Activated T-cell treated with anti-CD3 and anti-CD28 coated beads, Interleukin-2, amount 50 U/mL, for 24 hours (primary cell): ENCODE data around the gene DAB2.
"Not testable (repeated sequence)": the region's sequence is repeated elsewhere in the genome, so short reads cannot be mapped to it uniquely, and the experiment has no call there.

Experiments
- DNase-seq: peaks from one replicate; pipeline ENCODE4 v3.0.0-alpha.2; 2020
- H3K27ac Mint-ChIP-seq: 2 replicates; pipeline ENCODE4 v1.8.0; 2020; ENCODE audit warnings: mild to moderate bottlenecking, mixed read lengths
- H3K27me3 Mint-ChIP-seq: 2 replicates; pipeline ENCODE4 v1.8.0; 2020; ENCODE audit warnings: mixed read lengths
- H3K36me3 Mint-ChIP-seq: 2 replicates; pipeline ENCODE4 v1.8.0; 2020; ENCODE audit warnings: low read depth, mixed read lengths
- H3K4me1 Mint-ChIP-seq: 2 replicates; pipeline ENCODE4 v1.8.0; 2020; ENCODE audit warnings: low read depth, mixed read lengths
- H3K4me3 Mint-ChIP-seq: 2 replicates; pipeline ENCODE4 v1.8.0; 2020; ENCODE audit warnings: mild to moderate bottlenecking, moderate library complexity, mixed read lengths
- H3K9me3 Mint-ChIP-seq: 2 replicates; pipeline ENCODE4 v1.8.0; 2020; ENCODE audit warnings: mixed read lengths

Gene DAB2

DNA sequence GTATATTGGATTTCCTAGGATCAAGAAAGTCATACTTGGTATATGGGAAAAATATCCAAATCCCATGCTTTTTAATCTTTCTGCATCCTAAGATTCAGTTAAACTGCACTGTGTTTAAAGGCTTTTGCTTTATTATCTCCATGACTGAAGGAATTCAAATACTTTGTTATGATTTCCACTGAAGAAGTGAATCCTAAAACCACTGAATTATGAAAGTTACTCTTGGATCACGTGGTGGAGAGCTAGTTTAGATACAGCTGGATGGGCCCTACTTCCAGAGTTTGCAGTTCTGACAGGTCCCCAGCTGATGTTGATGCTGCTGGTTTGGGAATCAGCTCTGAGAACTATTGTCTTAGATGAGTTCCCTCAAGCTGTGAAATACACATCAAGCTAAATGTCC is 5.0 kb downstream of the DAB2 start:
- DNase-seq = no peak
- Mint-ChIP-seq H3K9me3 (no peaks in the 10 kb centered on the region), H3K4me1 (peaks cover 5% of the 10 kb centered on the region), H3K27ac (no peak overlapping the region), H3K36me3 (no peaks in the 10 kb centered on the region), H3K27me3 (peaks cover 31% of the 10 kb centered on the region), H3K4me3 (no peak overlapping the region)

DNA sequence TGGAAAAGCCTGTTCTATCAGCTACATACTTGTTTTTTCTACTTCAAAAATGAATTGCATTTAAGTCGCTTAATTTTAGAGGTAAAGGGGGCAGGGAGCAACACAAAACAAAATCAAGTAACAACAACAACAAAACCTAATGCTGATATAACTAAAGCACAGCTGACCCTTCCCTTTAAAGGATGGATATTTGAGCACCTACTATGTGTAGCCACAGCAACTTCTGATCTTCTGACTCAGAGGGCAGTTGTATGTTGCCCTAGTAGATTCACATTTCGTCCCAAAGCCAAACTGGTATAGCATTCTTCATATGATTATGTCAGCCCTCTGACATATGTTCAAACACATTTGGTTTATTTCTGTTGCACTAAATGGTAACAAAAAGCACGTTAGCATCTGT is 6.8 kb downstream of the DAB2 start:
- Mint-ChIP-seq H3K9me3 (no peaks in the 10 kb centered on the region), H3K36me3 (no peaks in the 10 kb centered on the region), H3K4me3 (no peak overlapping the region), H3K4me1 (no peaks in the 10 kb centered on the region), H3K27me3 (peaks cover 13% of the 10 kb centered on the region), H3K27ac (no peak overlapping the region)
- no peak for DNase-seq

DNA sequence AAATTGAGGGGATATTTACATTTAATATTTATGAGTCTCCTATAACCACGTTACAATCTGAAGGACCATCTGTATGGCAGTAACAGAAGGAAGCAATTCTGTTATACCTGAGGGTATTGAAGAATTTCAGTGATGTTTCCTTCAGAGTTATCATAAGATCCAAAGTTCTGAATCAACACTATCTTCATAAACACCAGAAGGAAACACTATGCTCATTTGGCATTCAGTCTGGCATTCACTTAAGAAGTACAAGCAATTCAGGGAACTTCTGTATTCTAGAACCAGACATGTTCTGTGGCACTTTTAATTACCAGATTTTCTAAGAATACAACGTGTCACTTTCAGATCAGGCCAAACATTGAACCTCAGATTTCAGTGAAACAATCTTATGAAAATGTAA is 9.6 kb downstream of the DAB2 start:
- Mint-ChIP-seq H3K4me1 (no peaks in the 10 kb centered on the region), H3K27me3 (peaks cover 10% of the 10 kb centered on the region), H3K9me3 (no peaks in the 10 kb centered on the region), H3K36me3 (no peaks in the 10 kb centered on the region), H3K4me3 (no peak overlapping the region), H3K27ac (no peak overlapping the region)
- DNase-seq = no peak

- no peak for DNase-seq
- no peaks in the 10 kb centered on the region for H3K9me3 Mint-ChIP-seq
- peaks cover 13% of the 10 kb centered on the region for H3K27me3 Mint-ChIP-seq
- H3K4me3 Mint-ChIP-seq = no peak overlapping the region
- H3K36me3 Mint-ChIP-seq = no peaks in the 10 kb centered on the region
- no peak overlapping the region for H3K27ac Mint-ChIP-seq
- no peaks in the 10 kb centered on the region for H3K4me1 Mint-ChIP-seq
These were observed 10.4 kb downstream of the DAB2 start for GRCh38 chr5:39414426-39414825.

DNA sequence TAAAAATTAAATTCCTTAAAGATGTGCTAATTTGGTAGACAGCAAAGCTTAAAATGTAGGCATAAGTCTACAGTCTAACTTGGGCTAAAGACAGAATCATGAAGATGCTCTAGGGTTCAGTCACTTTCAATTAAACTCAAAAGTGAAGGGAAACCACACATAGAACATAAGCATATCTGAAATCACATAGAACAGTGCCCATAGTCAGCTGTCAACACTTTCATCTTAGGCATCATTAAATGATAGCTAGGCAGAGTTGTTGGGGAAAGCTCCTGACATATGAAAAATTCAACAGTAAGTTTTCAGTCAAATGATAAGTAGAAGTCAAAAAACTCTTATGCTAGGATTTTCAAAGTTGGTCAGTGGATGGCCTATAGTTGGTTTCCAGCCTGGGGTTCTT is 11.0 kb downstream of the DAB2 start:
- no peaks in the 10 kb centered on the region for H3K4me1 Mint-ChIP-seq
- peaks cover 14% of the 10 kb centered on the region for H3K27me3 Mint-ChIP-seq
- no peak for DNase-seq
- no peak overlapping the region for H3K27ac Mint-ChIP-seq
- no peaks in the 10 kb centered on the region for H3K36me3 Mint-ChIP-seq
- H3K4me3 Mint-ChIP-seq = no peak overlapping the region
- no peaks in the 10 kb centered on the region for H3K9me3 Mint-ChIP-seq

DNA sequence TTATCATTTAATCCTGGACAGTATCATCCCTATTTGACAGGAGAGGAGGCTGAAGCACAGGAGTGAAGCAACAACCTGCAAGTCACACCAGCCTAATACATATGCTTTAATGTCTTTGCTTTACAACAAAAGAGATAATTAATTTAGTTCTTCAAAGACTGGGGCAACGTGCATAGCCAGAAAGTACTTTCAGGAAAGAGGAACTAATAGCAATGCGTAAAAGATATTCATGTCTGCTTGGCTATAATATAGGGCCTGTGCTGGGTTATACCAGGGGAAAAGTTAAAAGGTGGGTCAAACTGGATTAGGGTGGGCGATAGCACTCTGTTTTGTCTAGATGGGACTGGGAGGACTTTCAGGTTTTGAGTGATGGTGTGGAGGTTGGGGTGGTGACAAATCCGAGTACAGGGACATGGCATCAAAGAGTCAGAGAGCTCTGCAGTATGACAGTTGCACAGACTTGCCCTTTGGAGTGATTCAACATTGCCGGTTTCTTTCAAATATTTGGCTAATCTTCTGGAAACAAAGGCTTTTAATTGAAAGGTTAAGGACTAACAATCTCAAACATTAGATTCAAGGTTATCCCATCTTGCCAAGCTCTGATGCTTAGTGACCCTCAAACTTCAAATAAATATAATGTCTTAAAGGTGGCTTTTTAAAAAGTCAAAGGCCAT is 11.9 kb downstream of the DAB2 start:
- Mint-ChIP-seq H3K27me3 (peaks cover 14% of the 10 kb centered on the region), H3K4me1 (no peaks in the 10 kb centered on the region), H3K27ac (no peak overlapping the region), H3K36me3 (no peaks in the 10 kb centered on the region), H3K4me3 (no peak overlapping the region), H3K9me3 (no peaks in the 10 kb centered on the region)
- DNase-seq = no peak

- Mint-ChIP-seq H3K36me3 (no peaks in the 10 kb centered on the region), H3K9me3 (no peaks in the 10 kb centered on the region), H3K27me3 (peaks cover 15% of the 10 kb centered on the region), H3K27ac (no peak overlapping the region), H3K4me3 (no peak overlapping the region), H3K4me1 (no peaks in the 10 kb centered on the region)
- DNase-seq = no peak
These were observed 12.8 kb downstream of the DAB2 start for GRCh38 chr5:39411985-39412384.

DNA sequence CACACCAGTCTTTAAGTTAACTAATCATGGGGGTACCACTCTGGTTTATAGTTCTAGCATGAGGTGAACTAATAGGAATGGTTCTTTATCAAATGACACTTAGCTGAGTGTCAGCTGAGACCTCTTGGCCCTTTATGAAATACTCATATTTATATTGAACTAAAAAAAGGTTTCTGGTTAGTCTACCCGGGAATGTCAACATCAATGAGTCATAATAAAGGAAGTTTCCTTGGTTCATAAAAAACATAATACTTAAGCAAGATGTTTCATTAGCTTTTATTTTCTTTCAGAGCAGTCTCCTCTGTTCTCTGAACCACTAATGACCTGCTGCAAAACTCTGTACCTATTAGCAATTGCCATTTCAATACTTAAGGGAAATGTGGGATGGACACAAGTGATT is 13.7 kb downstream of the DAB2 start:
- peaks cover 16% of the 10 kb centered on the region for H3K27me3 Mint-ChIP-seq
- no peaks in the 10 kb centered on the region for H3K9me3 Mint-ChIP-seq
- H3K27ac Mint-ChIP-seq = no peak overlapping the region
- no peak for DNase-seq
- H3K36me3 Mint-ChIP-seq = no peaks in the 10 kb centered on the region
- no peak overlapping the region for H3K4me3 Mint-ChIP-seq
- no peaks in the 10 kb centered on the region for H3K4me1 Mint-ChIP-seq

DNA sequence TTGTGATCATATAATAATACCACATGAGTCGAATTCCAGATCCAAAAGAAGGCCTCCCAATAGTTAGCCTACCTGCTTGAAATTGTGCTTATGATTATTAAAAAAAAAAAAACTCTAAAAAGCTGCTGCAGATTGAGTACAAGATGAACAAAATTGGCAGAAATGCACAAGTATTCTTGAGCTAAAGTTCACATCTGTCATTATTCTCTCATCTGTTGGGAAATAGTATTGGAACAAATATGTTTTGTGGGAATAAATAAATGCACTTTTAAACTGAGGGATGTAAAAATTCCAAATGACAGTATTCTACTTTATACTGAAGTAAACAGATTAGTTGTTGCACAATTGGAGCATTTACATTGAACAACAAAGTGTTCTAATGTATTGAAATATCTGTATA is 15.7 kb downstream of the DAB2 start:
- Mint-ChIP-seq H3K4me1 (no peaks in the 10 kb centered on the region), H3K27ac (no peak overlapping the region), H3K27me3 (peaks cover 18% of the 10 kb centered on the region), H3K36me3 (no peaks in the 10 kb centered on the region), H3K9me3 (no peaks in the 10 kb centered on the region), H3K4me3 (no peak overlapping the region)
- DNase-seq = no peak

- H3K4me1 Mint-ChIP-seq = no peaks in the 10 kb centered on the region
- DNase-seq = no peak
- no peak overlapping the region for H3K4me3 Mint-ChIP-seq
- no peak overlapping the region for H3K27ac Mint-ChIP-seq
- H3K36me3 Mint-ChIP-seq = no peaks in the 10 kb centered on the region
- H3K27me3 Mint-ChIP-seq = peaks cover 13% of the 10 kb centered on the region
- no peaks in the 10 kb centered on the region for H3K9me3 Mint-ChIP-seq
These were observed 19.5 kb downstream of the DAB2 start for GRCh38 chr5:39405083-39405843.

GRCh38 chr5:39403761-39404160 is 21.0 kb downstream of the DAB2 start:
- H3K27me3 Mint-ChIP-seq, H3K4me1 Mint-ChIP-seq, DNase-seq, H3K4me3 Mint-ChIP-seq, H3K27ac Mint-ChIP-seq, H3K36me3 Mint-ChIP-seq, H3K9me3 Mint-ChIP-seq: not testable (repeated sequence)

- H3K9me3 Mint-ChIP-seq, H3K27ac Mint-ChIP-seq, H3K27me3 Mint-ChIP-seq, DNase-seq, H3K4me3 Mint-ChIP-seq, H3K36me3 Mint-ChIP-seq, H3K4me1 Mint-ChIP-seq: not testable (repeated sequence)
These were observed 22.6 kb downstream of the DAB2 start for GRCh38 chr5:39402140-39402539.

DNA sequence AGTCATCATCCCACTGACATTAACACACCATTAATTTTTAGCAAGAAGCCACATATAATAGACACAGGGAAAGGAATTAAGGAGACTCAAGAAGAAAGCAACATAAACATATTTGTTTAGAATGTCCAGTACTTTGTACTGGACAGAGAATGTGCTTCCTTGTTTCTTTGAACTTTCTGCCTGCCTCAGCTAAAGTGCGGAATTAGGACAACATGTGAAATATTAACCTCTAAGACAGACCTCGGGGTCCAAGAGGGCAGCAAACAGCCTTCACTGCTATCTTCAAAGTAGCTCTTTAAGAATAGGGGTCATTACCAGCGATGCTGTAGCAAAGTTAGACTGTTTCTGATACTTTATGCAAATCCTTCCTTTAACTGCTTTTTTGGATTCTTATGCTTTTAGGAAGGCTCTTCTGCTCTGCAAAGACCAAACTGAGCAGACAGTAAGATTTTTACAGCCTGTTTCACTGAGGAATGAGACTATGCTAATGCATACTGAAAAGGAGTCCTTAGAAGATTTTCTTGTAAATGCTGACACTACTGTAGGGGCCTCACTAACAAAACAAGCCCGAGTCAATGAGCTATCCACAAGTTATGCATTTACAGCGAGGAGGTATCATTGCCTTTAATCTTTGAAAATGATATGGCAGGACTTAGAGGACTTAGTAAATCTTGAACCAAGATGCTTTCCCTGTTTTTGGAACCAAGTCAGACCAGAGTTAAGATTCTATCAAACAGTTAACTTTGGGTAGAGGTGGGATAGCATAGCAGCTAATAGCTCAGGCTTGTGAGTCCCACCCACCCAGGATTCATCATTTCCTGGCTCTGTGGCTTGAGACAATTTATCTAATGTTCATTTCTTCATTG is 23.8 kb downstream of the DAB2 start:
- no peak for DNase-seq
- Mint-ChIP-seq H3K4me3 (no peak overlapping the region), H3K27ac (no peak overlapping the region), H3K36me3 (no peaks in the 10 kb centered on the region), H3K9me3 (no peaks in the 10 kb centered on the region), H3K27me3 (peaks cover 2% of the 10 kb centered on the region), H3K4me1 (peaks cover 3% of the 10 kb centered on the region)

DNA sequence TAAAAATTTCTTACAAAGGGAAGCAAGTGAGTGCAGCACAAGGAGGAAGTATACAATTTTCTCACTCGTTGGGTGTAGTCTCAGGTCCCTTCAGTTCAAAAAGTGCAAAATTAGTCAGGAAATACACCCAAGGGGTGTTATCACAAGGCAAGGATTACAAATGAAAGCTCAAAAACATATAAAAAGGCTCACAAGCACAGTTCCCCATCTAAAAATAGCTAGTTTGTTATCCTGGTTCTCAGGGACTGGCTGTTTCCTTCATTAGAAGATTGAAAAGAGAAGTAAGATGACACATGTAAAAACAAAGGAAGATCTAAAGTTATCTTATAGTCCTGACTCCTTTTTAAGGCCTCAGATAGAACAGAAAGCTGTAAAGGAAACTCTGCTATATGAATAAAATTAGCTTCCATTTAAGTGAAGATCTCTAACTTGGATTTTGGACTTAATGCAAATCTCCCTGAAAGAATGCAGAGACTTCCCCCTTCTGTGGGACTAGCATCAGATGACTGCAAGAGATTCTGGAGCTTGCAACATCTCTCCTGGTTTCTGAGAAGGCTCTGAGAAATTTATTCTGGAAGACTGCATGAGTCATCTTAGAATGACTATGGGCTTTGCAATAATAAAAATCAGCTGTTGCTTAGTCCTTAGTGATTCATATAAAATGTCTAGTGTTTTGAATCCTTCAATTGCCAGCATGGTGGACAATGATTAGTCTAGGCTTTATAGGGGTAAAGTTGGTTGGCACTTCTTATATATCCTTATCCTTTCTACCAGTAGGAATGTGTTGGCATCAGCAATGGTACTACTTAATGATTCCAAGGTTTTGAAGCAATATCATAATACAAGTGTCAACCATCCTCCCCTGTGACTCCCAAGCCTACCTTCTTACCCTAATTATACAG is 25.4 kb downstream of the DAB2 start:
- Mint-ChIP-seq H3K4me3 (no peak overlapping the region), H3K4me1 (peaks cover 3% of the 10 kb centered on the region), H3K27ac (no peak overlapping the region), H3K36me3 (no peaks in the 10 kb centered on the region), H3K27me3 (no peaks in the 10 kb centered on the region), H3K9me3 (no peaks in the 10 kb centered on the region)
- DNase-seq = no peak
